Neural progenitor cell (in vitro differentiated cells): ENCODE data around the gene AP2A1.

Experiments
- CTCF ChIP-seq: fragments of 200-600 bp; sonication (generic); IDR thresholded peaks from 2 replicates; pipeline ENCODE4 v1.5.1; 2017; ENCODE audit warnings: antibody characterized with exemption, mild to moderate bottlenecking
- EZH2 ChIP-seq: fragments of 200-600 bp; sonication (generic); IDR thresholded peaks from 2 replicates; pipeline ENCODE4 v1.6.1; 2017; ENCODE audit warnings: antibody characterized with exemption, mild to moderate bottlenecking, moderate library complexity

GRCh38 chr19:49791776-49792445 lies 25.1 kb downstream of the AP2A1 start:
- no peak for TF ChIP-seq CTCF
- no peak for TF ChIP-seq EZH2
